NB4 (cell line): Measurements from ENCODE around the gene DRC7.

Experiments used
- MAX ChIP-seq: IDR thresholded peaks from 2 replicates; pipeline ENCODE4 v1.6.1; 2011; ENCODE audit warnings: low read depth, low read length
- MYC ChIP-seq: IDR thresholded peaks from 2 replicates; pipeline ENCODE4 v1.6.1; 2011; ENCODE audit warnings: low read depth, low read length
- TF ChIP-seq, protein P1 (sequence below): IDR thresholded peaks from one replicate; pipeline ENCODE4 v1.5.1; 2012; ENCODE audit warnings: low read depth, low read length

DNA sequence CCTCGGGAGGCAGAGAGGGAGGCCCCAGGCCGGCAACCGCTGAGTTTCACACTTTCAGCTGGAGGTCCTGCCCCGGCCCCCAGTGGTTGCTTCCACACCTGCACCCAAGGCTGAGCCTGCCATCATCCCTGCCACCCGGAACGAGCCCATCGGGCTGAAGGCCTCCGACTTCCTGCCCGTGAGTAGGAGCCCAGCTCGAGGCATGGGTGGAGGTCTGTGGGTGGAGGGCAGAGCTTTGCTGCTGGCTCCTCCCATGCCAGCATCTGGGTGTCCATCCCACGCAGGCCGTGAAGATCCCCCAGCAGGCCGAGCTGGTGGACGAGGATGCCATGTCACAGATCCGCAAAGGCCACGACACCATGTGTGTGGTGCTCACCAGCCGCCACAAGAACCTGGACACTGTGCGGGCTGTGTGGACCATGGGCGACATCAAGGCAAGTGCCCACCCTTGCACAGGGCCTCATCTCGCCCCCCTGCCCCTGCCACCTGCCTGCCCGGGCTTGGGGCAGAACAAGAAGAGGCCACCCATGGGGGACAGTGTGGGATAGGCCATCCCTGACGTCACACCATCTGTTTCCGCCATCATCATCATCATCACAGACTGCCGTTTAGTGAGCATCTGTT is 60.6 kb downstream of the DRC7 start:
- TF ChIP-seq, protein P1, sequence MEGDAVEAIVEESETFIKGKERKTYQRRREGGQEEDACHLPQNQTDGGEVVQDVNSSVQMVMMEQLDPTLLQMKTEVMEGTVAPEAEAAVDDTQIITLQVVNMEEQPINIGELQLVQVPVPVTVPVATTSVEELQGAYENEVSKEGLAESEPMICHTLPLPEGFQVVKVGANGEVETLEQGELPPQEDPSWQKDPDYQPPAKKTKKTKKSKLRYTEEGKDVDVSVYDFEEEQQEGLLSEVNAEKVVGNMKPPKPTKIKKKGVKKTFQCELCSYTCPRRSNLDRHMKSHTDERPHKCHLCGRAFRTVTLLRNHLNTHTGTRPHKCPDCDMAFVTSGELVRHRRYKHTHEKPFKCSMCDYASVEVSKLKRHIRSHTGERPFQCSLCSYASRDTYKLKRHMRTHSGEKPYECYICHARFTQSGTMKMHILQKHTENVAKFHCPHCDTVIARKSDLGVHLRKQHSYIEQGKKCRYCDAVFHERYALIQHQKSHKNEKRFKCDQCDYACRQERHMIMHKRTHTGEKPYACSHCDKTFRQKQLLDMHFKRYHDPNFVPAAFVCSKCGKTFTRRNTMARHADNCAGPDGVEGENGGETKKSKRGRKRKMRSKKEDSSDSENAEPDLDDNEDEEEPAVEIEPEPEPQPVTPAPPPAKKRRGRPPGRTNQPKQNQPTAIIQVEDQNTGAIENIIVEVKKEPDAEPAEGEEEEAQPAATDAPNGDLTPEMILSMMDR: no peak
- TF ChIP-seq MYC (no peak), MAX (no peak)
